ENCODE measurements around the gene INPPL1. TPM values are rescaled to one million over a fixed set of nuclear protein-coding genes. Genes with fewer than 3 reads are reported as not detected.
A peak's percentile ranks its signal among the peaks of the same experiment; 100 is the strongest.

The INPPL1 gene
- total RNA-seq, 1 donor from 2014 or later, result 214 TPM

- Mint-ChIP-seq H3K27me3 (ENCODE audit: low read depth) (no peaks in the 10 kb centered on the region), H3K36me3 (ENCODE audit: low read depth) (peaks cover 49% of the 10 kb centered on the region), H3K9me3 (ENCODE audit: low read depth) (no peaks in the 10 kb centered on the region), H3K27ac (ENCODE audit: unreplicated experiment) (no peak overlapping the region), H3K4me1 (ENCODE audit: low read depth) (peaks cover 19% of the 10 kb centered on the region), H3K4me3 (ENCODE audit: unreplicated experiment) (no peak overlapping the region)
- no peak for TF ChIP-seq CTCF (IDR thresholded peaks at IDR 0.05)
- peak; percentile 80 for DNase-seq (ENCODE audit: low spot score)
Observed at GRCh38 chr11:72231396-72232259, 7.1 kb downstream of the INPPL1 start.

DNA sequence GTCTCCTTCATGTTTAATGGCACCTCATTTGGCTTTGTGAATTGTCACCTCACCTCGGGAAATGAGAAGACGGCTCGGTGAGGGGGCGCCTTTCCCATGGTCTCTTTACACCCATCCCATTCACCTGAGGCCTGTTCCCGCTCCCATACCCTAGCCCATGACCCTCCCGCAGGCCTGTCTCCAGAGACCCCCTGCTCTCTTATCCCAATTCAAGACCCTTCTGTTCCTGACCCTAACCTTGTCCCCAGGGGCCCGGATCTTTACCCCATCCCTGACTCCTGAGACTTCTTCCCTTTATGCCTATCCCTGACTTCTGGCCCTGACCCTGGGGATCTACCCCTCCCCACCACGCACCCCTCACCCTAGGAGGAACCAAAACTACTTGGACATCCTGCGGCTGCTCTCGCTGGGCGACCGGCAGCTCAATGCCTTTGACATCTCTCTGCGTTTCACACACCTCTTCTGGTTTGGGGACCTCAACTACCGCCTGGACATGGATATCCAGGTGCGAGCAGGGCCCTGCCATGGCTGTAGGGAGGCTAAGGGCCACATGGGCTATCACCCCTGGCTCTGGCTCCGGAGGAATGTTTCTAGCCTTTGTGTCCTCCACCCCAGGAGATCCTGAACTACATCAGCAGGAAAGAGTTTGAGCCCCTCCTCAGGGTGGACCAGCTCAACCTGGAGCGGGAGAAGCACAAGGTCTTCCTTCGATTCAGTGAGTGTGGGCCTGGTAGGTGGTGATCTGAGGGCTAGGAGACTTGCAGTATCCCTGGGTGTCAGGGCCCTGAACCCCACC lies 7.9 kb downstream of the INPPL1 start:
- Mint-ChIP-seq H3K27me3 (ENCODE audit: low read depth) (no peaks in the 10 kb centered on the region), H3K9me3 (ENCODE audit: low read depth) (no peaks in the 10 kb centered on the region), H3K4me1 (ENCODE audit: low read depth) (peaks cover 10% of the 10 kb centered on the region), H3K4me3 (ENCODE audit: unreplicated experiment) (no peak overlapping the region), H3K27ac (ENCODE audit: unreplicated experiment) (no peak overlapping the region), H3K36me3 (ENCODE audit: low read depth) (peaks cover 52% of the 10 kb centered on the region)
- DNase-seq (ENCODE audit: low spot score), result no peak
- TF ChIP-seq CTCF (IDR thresholded peaks at IDR 0.05), result no peak

DNA sequence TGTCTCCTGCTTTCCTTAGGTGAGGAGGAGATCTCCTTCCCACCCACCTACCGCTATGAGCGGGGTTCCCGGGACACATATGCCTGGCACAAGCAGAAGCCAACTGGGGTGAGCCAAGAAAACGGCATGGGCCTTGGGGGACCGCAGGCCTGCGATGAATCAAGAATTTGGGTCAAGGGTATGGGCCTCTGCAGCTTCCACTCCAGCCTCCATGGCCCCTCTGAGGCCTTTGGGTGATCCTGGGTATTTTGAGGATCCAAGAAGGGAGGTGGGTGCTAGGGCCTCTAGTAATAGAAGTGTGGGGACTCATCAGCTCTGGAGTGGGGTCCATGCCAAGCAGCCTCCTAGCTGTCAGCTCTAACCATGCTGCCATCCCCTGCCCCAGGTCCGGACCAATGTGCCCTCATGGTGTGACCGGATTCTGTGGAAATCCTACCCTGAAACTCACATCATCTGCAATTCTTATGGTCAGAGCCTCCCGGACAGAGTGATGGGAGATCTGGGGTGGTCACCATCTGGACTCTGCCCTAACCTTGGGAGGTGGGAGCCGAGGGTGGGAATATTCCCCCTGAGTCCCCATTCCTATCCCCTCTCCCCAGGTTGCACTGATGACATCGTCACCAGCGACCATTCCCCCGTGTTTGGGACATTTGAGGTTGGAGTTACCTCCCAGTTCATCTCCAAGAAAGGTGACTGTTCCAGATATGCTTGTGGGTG lies 8.6 kb downstream of the INPPL1 start:
- no peak for TF ChIP-seq CTCF (IDR thresholded peaks at IDR 0.05)
- Mint-ChIP-seq H3K27me3 (ENCODE audit: low read depth) (no peaks in the 10 kb centered on the region), H3K4me3 (ENCODE audit: unreplicated experiment) (no peak overlapping the region), H3K9me3 (ENCODE audit: low read depth) (no peaks in the 10 kb centered on the region), H3K36me3 (ENCODE audit: low read depth) (peaks cover 51% of the 10 kb centered on the region), H3K4me1 (ENCODE audit: low read depth) (peaks cover 4% of the 10 kb centered on the region), H3K27ac (ENCODE audit: unreplicated experiment) (no peak overlapping the region)
- DNase-seq (ENCODE audit: low spot score), result no peak

- no peaks in the 10 kb centered on the region for H3K27me3 Mint-ChIP-seq (ENCODE audit: low read depth)
- no peaks in the 10 kb centered on the region for H3K9me3 Mint-ChIP-seq (ENCODE audit: low read depth)
- H3K4me1 Mint-ChIP-seq (ENCODE audit: low read depth), result peaks cover 8% of the 10 kb centered on the region
- H3K36me3 Mint-ChIP-seq (ENCODE audit: low read depth), result peaks cover 48% of the 10 kb centered on the region
- no peak overlapping the region for H3K4me3 Mint-ChIP-seq (ENCODE audit: unreplicated experiment)
- TF ChIP-seq CTCF (IDR thresholded peaks at IDR 0.05), result no peak
- no peak for DNase-seq (ENCODE audit: low spot score)
- H3K27ac Mint-ChIP-seq (ENCODE audit: unreplicated experiment), result no peak overlapping the region
Observed at GRCh38 chr11:72233773-72234513, 9.4 kb downstream of the INPPL1 start.
